ENCODE data around the gene ABCB11.
"Not testable (repeated sequence)": the region's sequence is repeated elsewhere in the genome, so short reads cannot be mapped to it uniquely, and the experiment has no call there.

The ABCB11 gene

DNA sequence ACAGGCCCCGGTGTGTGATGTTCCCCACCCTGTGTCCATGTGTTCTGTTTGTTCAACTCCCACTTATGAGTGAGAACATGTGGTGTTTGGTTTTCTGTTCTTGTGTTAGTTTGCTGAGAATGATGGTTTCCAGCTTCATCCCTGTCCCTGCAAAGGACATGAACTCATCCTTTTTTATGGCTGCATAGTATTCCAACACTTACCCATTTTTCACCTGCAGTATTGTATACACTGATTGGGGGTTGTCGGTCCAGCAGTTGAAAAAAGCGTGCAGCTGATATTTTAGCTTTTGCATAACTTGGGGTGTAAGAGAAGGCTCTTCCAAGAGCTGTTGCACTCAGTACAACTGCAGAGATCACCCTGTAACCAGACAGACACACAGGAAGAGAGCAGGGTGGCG is 99.0 kb downstream of the ABCB11 start:
- DNase-seq (ENCODE audit: low read depth) = not testable (repeated sequence)

- DNase-seq (ENCODE audit: low read depth) = no peak
Observed at GRCh38 chr2:168930242-168930641, 100.9 kb downstream of the ABCB11 start.

- no peak for DNase-seq (ENCODE audit: low read depth)
Observed at GRCh38 chr2:168929031-168929430, 102.1 kb downstream of the ABCB11 start.

GRCh38 chr2:168928113-168928831 is 102.9 kb downstream of the ABCB11 start:
- DNase-seq (ENCODE audit: low read depth) = no peak

GRCh38 chr2:168926621-168927386 is 104.3 kb downstream of the ABCB11 start:
- no peak for DNase-seq (ENCODE audit: low read depth)

DNA sequence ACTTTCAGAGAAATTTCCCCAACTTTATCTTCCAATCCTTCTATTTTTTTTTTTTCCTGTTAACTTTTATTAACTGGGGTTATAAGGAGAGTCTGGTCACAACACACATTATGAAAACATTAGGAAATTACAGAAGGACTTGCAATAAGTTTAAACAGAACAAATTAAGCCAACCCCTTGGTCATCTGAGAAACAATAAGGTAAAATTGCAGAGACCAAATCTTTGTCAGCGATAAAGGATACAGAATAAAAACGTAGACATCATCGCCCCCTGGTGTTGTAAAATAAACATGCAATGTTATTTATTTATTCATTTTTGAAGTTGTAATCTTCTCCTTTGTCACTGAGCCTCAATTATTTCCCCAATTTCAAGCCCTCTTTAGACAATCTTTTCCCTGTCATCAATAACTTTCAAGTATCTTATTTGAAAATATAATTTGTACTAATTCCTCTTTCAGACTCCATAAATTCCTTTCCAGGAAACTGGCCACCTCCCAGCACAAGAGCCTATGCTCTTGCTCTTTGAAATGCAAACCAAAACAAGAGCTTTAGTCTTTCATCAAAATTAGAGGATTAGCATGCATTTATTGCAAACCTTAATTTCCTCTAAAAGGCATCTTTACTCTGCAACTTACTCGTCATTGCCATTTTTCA is 110.5 kb downstream of the ABCB11 start:
- DNase-seq (ENCODE audit: low read depth) = no peak

DNA sequence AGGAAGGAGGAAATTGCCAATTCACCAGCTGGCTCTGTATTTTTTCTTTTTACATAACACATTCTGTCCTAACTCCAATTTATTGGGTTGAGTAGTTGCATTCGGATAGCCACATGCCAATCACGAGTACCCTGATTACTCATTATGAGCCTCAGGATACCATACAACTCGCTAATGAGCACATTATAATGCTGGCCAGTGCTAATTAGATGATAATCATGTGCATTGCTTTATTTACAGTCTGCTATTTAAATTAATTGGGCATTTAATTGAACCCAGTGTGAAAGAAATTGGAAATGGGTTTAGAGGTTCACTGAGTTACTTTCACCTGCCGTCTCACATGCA is 114.8 kb downstream of the ABCB11 start:
- DNase-seq (ENCODE audit: low read depth) = no peak

GRCh38 chr2:168915441-168916330 is 115.4 kb downstream of the ABCB11 start:
- no peak for DNase-seq (ENCODE audit: low read depth)

- no peak for DNase-seq (ENCODE audit: low read depth)
Observed at GRCh38 chr2:168913495-168913894, 117.6 kb downstream of the ABCB11 start.

DNA sequence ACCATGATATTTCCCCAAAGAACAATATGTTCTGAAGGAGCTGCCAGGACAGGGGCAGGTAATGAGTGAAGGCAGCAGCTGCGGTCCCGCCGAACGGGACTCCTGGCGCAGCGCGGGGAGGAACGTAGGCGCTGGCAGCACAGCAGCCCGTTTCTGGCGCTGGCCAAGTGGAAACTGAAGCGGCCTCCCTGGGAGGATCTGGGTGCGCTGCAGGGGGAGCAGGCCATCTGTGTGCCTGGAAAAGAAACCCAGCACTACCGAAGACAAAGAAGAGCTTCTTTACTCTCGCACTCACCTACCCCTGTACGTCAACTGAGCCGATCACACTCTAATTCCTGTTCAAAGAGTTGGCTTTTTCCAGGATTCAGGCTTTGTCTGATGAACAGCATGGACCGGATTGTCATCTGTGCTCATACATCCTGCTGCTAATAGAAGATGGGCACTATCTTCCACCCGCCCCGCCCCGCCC is 118.2 kb downstream of the ABCB11 start:
- no peak for DNase-seq (ENCODE audit: low read depth)

- no peak for DNase-seq (ENCODE audit: low read depth)
Observed at GRCh38 chr2:168912466-168912865, 118.7 kb downstream of the ABCB11 start.

DNA sequence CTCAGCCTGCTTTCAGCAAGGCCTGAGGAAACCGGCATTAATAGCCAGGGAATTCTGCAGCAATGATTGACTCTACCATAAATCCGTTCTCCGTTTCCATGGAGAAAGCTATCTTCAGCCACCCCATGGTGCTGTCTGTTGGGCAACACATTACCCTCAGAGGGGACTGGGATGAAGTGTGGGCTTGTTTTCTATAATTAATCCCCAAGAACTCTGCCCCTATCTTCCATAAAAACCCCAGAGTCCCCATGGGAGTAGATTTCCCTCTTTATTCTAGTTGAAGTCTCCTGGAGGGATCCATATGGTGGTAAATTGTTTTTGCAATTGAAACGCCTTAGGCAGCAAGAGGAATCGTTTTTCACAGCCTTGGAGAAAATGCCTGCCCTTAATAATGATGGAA is 120.8 kb downstream of the ABCB11 start:
- no peak for DNase-seq (ENCODE audit: low read depth)

- no peak for DNase-seq (ENCODE audit: low read depth)
Observed at GRCh38 chr2:168907940-168908662, 123.0 kb downstream of the ABCB11 start.

DNA sequence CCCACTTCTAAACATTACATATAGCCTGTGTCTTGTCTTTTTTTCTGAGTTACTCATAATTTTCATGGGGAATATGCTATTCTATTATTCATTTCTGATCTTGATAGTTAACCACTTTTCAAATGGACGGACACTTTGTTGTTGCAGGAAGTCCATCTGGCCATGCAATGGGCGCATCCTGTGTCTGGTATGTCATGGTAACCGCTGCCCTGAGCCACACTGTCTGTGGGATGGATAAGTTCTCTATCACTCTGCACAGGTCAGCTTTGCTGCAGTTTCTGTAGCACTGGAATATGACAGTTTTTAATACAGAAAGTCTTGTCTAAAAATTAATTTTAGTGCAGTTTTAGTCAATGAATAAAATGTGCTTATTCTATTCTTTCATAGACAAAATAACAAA is 126.8 kb downstream of the ABCB11 start:
- no peak for DNase-seq (ENCODE audit: low read depth)

DNA sequence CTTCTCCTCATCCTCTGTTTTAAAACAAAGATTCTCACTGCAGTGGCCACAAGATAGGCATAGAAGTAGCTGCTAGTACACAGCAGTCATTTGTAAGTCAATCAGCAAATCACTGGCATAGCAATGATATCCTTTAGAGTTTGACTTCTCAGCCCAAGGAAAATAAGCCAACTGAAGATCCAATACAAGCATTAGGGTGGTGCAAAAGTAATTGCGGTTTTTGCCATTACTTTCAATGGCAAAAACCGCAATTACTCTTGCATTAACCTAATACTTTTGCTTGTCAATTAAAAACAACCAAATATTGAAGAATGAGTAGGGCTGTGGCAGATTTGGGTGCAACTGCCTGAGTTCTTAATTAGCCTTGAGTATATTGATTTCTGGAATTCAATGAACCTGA is 127.2 kb downstream of the ABCB11 start:
- DNase-seq (ENCODE audit: low read depth) = no peak

- no peak for DNase-seq (ENCODE audit: low read depth)
Observed at GRCh38 chr2:168901003-168901402, 130.1 kb downstream of the ABCB11 start, which contains the start of gene G6PC2. Gene G6PC2, plus strand, starts transcription at chr2:168901291. Its CDS starts 41 bp downstream, at chr2:168901332.

DNA sequence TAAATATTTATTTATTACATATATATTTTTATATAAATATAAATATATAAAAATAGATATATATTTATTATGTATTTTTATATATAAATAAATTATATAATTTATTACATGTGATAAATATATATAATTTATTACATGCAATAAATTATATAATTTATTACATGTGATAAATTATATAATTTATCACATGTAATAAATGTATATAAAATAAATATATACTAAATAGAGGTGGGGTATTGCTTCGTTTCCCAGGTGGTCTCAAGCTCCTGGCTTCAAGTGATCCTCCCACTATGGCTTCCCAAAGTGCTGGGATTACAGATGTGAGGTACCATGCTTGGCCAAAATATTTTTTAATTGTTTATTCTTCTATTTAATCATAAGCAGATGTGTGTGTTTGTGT is 133.7 kb downstream of the ABCB11 start:
- DNase-seq (ENCODE audit: low read depth) = no peak

DNA sequence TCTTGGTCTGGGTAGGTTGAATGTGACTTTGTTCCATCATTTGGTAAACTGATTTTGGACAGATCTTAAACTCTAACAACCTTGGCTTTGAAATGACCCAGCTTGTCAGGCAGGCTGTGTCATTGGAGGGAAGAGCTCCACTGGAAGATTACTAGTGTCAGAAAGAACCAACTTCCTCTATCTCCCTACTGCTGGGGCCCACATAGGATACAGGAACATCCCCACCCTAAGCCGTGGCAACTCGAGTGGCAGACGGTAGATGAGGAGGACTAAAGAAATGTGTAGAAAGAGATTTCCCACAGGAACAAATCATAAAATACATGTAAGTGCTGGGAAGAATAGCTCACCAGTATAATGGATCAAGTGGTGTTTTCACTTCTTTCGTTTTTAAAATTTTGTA is 134.3 kb downstream of the ABCB11 start:
- DNase-seq (ENCODE audit: low read depth) = no peak

DNA sequence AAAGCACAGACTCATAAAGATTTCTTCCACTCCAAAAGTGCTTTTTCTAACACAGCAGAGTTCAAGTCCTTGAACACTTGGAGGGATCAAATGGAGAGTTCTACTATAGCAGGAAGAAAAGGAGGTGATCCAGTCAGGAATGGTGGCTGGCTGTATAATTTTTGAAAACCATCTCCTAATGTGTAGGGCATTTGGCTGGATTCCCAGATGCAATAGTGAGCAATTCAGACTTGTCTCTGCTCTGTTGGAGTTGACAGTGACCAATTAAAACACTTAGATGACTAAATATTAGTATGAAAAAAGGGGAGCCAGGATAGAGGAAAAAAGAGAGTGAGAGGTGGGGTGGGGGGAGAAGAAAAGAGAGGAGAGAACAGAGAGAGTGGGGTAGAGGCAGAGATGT is 135.4 kb downstream of the ABCB11 start:
- no peak for DNase-seq (ENCODE audit: low read depth)

DNA sequence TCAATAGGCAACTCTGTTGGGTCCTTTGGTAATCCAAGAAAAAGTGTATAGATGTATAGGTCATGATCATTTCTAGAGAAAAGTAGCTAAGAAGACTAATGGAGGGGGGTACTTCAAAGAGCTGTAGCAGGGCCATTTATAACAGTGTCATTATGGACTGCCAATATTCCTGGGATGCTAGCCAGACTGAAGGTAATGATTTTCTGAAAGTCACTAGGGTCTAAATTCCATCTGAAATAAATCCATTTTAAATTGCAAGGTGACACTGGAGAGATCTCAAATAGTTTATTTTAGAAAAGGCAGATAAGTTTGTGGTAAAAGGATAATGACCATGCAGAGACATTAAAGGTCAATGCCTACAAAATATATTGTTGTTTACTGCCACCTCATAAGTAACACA is 136.4 kb downstream of the ABCB11 start:
- no peak for DNase-seq (ENCODE audit: low read depth)

DNA sequence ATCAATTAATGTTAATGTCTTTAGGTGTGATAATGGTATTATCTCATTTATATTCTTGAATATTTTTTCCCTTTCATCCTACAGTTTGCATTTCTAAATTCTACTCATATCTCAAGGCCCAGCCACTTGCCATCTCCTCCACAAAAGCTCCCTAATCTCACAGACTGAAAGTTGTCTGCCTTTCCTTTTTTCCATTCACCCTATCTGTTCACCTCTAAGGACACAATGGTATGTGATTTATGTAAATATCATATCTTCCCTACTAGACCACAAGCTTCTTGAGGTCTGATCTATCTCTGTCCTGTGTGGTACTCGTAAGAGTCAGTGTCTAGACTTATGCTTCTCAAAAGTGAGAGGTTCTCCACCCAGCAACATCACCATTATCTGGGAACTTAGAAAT is 137.0 kb downstream of the ABCB11 start:
- no peak for DNase-seq (ENCODE audit: low read depth)
